ENCODE data around the gene RRN3. TPM values are rescaled to one million over a fixed set of nuclear protein-coding genes. Genes with fewer than 3 reads are reported as not detected.

The RRN3 gene
- total RNA-seq, 1 experiment from 2014 or later, result 57.7 TPM

GRCh38 chr16:15037003-15037402 is 57.1 kb downstream of the RRN3 start:
- no peaks in the 10 kb centered on the region for H3K9me2 ChIP-seq (ENCODE audit: insufficient read depth)
- no peak overlapping the region for H3K4me2 ChIP-seq (ENCODE audit: low read length)
- H3K4me3 ChIP-seq (replicated peaks in 1 of 2; ENCODE audit: low read depth in 1 of 2, low read length in 2 of 2), result no peak overlapping the region
- ChIA-PET POLR2A (no interaction called here), RAD21 (ENCODE audit: low non-redundant PET in 1 of 2, low total read pairs in 2 of 2, uncharacterized antibody in 2 of 2, unreplicated experiment in 2 of 2) (no interaction called here), CTCF (no interaction called here)
- H3K9me3 ChIP-seq (ENCODE audit: control insufficient read depth in 1 of 2, insufficient read depth in 1 of 2, low read depth in 1 of 2, low read length in 2 of 2), result no peaks in the 10 kb centered on the region
- TF ChIP-seq FOSL1 (IDR thresholded peaks at IDR 0.05; ENCODE audit: low read depth), result no peak
- no peak for TF ChIP-seq ATF3 (IDR thresholded peaks at IDR 0.05)
- no peak for TF ChIP-seq EZH2phosphoT487 (IDR thresholded peaks at IDR 0.05; ENCODE audit: borderline replicate concordance)
- TF ChIP-seq TCF7L2 (IDR thresholded peaks at IDR 0.05; ENCODE audit: borderline replicate concordance, extremely low read depth, insufficient read depth, insufficient read length), result no peak
- no peak for TF ChIP-seq RAD21 (IDR thresholded peaks at IDR 0.05; ENCODE audit: low read depth)
- no peak for TF ChIP-seq CTCF (IDR thresholded peaks at IDR 0.05 in 2 of 3, conservative IDR thresholded peaks at IDR 0.05 in 1 of 3; ENCODE audit: borderline replicate concordance in 1 of 3, insufficient read depth in 1 of 3, low read depth in 2 of 3, low read length in 2 of 3)
- no peak for TF ChIP-seq ZFX (IDR thresholded peaks at IDR 0.05)
- TF ChIP-seq SIN3A (IDR thresholded peaks at IDR 0.05; ENCODE audit: low read depth), result no peak
- no peak for TF ChIP-seq EGR1 (IDR thresholded peaks at IDR 0.05; ENCODE audit: low read depth)
- no peak for TF ChIP-seq ZBTB33 (IDR thresholded peaks at IDR 0.05; ENCODE audit: extremely low read depth, insufficient replicate concordance, low read length)
- no peak for TF ChIP-seq ZNF274 (IDR thresholded peaks at IDR 0.05; ENCODE audit: low read depth, low read length)
- no peaks in the 10 kb centered on the region for H4K20me1 ChIP-seq (ENCODE audit: insufficient read depth)
- no peak overlapping the region for H2AFZ ChIP-seq (ENCODE audit: low read depth, low read length, poor library complexity, severe bottlenecking)
- ATAC-seq (no peak), DNase-seq (ENCODE audit: low read depth, low spot score) (no peak)
- intact Hi-C loops (cut with micrococcal nuclease), result no loop called here
- H3K4me1 ChIP-seq (ENCODE audit: control insufficient read depth in 1 of 2, insufficient read depth in 2 of 2, low read length in 2 of 2), result peaks cover 4 to 8% of the 10 kb centered on the region in 2 experiments; a peak in 2 of 4 replicates
- no peaks in the 10 kb centered on the region for H3K79me2 ChIP-seq (ENCODE audit: insufficient read depth, low read length)
- H3K27me3 ChIP-seq (ENCODE audit: insufficient read depth, low read length), result no peaks in the 10 kb centered on the region
- H3K36me3 ChIP-seq (ENCODE audit: control insufficient read depth in 1 of 2, insufficient read depth in 2 of 2, low read length in 2 of 2), result peaks cover 27 to 49% of the 10 kb centered on the region in 2 experiments; a peak in 3 of 4 replicates
- no peak overlapping the region for H3K9ac ChIP-seq (ENCODE audit: low read length)
- BruUV-seq (replicated peaks), result no TSS peak
- no peak overlapping the region for H3K27ac ChIP-seq (ENCODE audit: low read depth, low read length)

Data from HCT116 (cell line).